GM04503 (cell line): ENCODE data around the gene CNTNAP2.
"Not testable (repeated sequence)": the region's sequence is repeated elsewhere in the genome, so short reads cannot be mapped to it uniquely, and the experiment has no call there.

Experiments
- DNase-seq: peaks from one replicate; pipeline ENCODE4 v3.0.0-alpha.2; 2012; ENCODE audit warnings: low read depth

The CNTNAP2 gene

GRCh38 chr7:147771344-147771743 is 1654.7 kb downstream of the CNTNAP2 start:
- no peak for DNase-seq

GRCh38 chr7:147774461-147774860 is 1657.9 kb downstream of the CNTNAP2 start:
- no peak for DNase-seq

DNA sequence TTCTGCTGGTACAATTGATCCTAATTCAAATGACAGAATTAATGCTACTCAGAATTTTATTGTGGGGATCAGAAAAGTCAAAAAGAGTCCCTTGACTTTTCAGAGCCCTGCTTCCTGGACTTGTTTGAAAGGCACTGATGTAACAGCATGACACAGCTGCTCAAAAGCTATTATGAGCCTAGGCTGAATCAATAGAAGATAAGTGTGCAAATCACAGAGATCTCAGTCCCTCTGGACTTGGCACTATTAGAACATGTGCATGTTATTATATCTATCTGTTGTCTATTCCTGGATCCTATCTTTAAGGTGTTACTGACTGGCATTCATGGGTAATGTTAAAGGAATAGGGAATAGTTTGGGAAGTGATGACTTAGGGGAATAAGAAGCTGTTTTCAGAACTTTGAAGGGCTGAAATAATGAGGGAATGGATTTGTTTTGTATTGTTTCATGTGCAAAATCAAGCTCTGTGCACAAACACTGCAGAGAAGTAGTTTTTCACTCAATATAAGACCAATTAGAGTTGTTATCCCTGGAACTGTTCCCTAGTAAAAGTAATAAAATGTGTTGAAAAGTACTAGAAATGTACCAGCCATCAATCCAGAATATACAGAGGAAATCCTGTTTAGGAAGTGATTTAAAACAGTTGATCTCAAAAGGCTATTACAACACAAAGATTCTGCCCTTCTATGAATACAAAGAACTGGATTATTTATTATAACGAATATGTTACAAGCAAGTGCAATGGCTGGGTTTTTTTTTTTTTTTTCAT is 1659.1 kb downstream of the CNTNAP2 start:
- DNase-seq: no peak

GRCh38 chr7:147777309-147777708 is 1660.7 kb downstream of the CNTNAP2 start:
- no peak for DNase-seq

- DNase-seq: no peak
Measured at GRCh38 chr7:147779949-147780348, 1663.3 kb downstream of the CNTNAP2 start.

GRCh38 chr7:147796581-147796980 is 1680.0 kb downstream of the CNTNAP2 start:
- DNase-seq: no peak

- no peak for DNase-seq
Measured at GRCh38 chr7:147798001-147798400, 1681.4 kb downstream of the CNTNAP2 start.

- DNase-seq: not testable (repeated sequence)
Measured at GRCh38 chr7:147801762-147802161, 1685.2 kb downstream of the CNTNAP2 start.

GRCh38 chr7:147803151-147803550 is 1686.5 kb downstream of the CNTNAP2 start:
- no peak for DNase-seq

DNA sequence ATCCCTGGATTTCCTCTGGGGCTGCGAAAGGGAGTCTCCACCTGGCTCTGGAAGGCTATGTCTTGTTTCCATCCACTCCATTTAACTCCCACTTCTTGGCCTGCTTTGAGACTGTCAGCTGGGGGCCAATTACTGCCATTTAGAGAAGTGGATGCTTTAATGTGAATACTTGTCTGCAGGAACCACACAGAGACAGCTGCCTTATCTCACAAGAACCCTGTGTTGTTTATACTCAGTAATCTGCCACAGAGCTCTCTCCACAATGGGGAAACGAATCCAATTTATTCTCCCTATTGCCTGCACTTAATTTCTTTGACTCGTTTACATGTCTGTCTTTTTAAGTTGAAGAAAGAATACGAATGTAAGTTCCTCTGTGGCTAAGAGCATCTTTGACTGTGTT is 1687.0 kb downstream of the CNTNAP2 start:
- DNase-seq: no peak

- DNase-seq: no peak
Measured at GRCh38 chr7:147804032-147804431, 1687.4 kb downstream of the CNTNAP2 start.

DNA sequence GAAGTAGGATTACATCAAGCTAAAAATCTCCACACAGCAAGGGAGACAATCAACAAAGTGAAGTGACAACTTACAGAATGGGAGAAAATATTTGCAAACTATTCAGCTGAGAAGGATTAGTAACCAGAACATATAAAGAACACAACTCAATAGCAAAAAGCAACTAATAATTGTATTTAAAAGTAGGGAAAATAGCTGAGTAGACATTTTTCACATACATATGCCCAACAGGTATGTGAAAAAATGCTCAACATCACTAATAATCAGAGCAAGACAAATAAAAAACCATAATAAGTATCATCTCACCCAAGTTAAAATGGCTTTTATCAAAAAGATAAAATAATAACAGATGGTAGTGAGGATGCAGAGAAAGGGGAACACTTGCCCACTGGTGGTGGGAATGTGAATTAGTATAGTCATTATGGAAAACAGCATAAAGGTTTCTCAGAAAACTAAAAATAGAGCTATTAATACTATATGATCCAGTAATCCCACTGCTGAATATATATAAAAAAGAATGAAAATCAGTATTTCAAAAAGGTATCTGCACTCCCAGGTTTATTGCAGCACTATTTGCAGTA is 1689.5 kb downstream of the CNTNAP2 start:
- no peak for DNase-seq

- no peak for DNase-seq
Measured at GRCh38 chr7:147809786-147810185, 1693.2 kb downstream of the CNTNAP2 start.

- DNase-seq: no peak
Measured at GRCh38 chr7:147810269-147810668, 1693.7 kb downstream of the CNTNAP2 start.

GRCh38 chr7:147811923-147812322 is 1695.3 kb downstream of the CNTNAP2 start:
- no peak for DNase-seq

- DNase-seq: no peak
Measured at GRCh38 chr7:147813316-147813715, 1696.7 kb downstream of the CNTNAP2 start.

- no peak for DNase-seq
Measured at GRCh38 chr7:147818317-147818716, 1701.7 kb downstream of the CNTNAP2 start.

DNA sequence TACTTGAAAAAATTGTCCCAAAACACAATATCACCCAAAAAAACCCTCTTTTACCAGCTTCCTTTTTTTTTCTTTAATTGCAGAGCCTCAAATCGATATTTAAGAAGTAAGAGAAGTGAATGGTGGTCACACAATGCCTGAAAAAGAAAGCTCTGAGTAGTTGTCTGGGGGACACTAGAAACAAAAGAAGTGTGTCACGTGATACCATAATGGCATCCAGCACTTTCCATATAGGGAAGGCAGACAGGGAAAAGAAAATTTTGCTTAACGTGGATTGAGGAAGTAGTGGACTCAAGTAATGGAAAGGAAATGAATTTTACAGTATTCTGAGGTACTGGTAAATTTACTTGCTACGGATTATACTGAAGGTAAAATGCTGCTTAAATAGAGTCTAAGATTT is 1708.1 kb downstream of the CNTNAP2 start:
- no peak for DNase-seq

- no peak for DNase-seq
Measured at GRCh38 chr7:147829016-147829415, 1712.4 kb downstream of the CNTNAP2 start.

DNA sequence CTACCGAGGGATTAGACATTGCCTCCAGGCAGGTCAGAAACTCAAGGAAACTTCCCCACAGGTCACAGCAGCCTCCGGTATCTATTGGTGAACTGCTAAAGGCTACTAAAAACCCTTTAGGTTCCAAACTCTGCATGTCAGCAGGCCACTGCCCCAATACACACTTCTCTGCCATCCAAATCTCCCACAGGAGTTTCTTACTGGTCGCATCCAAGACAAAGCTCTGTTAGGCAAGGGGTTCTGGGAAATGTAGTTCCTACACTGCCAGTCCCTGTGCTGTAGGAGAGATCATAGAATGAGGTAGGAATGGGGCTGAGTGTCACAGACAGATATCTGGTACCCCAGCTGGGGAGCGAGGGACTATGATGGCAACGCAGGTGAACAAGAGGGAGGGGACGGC is 1717.0 kb downstream of the CNTNAP2 start:
- no peak for DNase-seq

- DNase-seq: no peak
Measured at GRCh38 chr7:147833970-147834369, 1717.4 kb downstream of the CNTNAP2 start.

DNA sequence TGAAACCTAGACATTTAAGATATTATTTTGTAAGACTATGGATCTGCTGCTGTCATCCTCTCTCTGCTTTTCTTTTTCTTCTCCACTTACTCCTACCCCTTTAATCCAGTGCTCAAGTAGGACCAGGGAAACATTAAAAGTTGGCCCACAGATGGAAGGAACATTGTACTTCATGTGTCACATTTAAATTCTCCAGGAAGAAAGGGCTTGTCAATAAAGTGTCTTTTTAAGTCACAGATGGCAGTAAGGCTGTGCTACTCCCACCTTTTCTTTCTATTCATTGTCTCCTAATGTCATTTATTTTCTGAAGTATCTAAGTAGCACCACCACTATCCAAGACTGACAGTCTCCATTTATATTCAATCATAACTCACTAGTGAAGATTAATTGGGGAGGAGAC is 1736.2 kb downstream of the CNTNAP2 start:
- no peak for DNase-seq

GRCh38 chr7:147857152-147858140 is 1740.8 kb downstream of the CNTNAP2 start:
- DNase-seq: no peak
